Activated CD8-positive, alpha-beta T cell treated with anti-CD3 and anti-CD28 coated beads for 36 hours (primary cell): ENCODE measurements around the gene PGM2L1. TPM values are rescaled to one million over a fixed set of nuclear protein-coding genes. Genes with fewer than 3 reads are reported as not detected.

Experiments used
- ATAC-seq: fragments of 200-7000 bp; cut with Tn5 transposase; one replicate; pipeline ENCODE4 v1.10.0; 2021; ENCODE audit warnings: mild to moderate bottlenecking, moderate library complexity
- CTCF ChIA-PET: fragments of 350-600 bp; sonication (Branson Sonifier 250); formaldehyde crosslinking; loops from one replicate; lab custom pipeline; 2021; ENCODE audit warnings: antibody characterized with exemption; lab: Charles Lee
- POLR2A ChIA-PET: fragments of 350-600 bp; sonication (Branson Sonifier 250); formaldehyde crosslinking; loops from one replicate; lab custom pipeline; 2021; ENCODE audit warnings: antibody characterized with exemption; lab: Charles Lee
- DNase-seq: peaks from one replicate; pipeline ENCODE4 v3.0.0-alpha.2; 2020
- H3K27ac Mint-ChIP-seq: one replicate; pipeline ENCODE4 v1.8.0; 2021; ENCODE audit warnings: mild to moderate bottlenecking, mixed read lengths
- H3K27me3 Mint-ChIP-seq: one replicate; pipeline ENCODE4 v1.8.0; 2021; ENCODE audit warnings: mixed read lengths
- H3K36me3 Mint-ChIP-seq: one replicate; pipeline ENCODE4 v1.8.0; 2021; ENCODE audit warnings: low read depth, mixed read lengths
- H3K4me1 Mint-ChIP-seq: one replicate; pipeline ENCODE4 v1.8.0; 2021; ENCODE audit warnings: low read depth, mixed read lengths
- H3K4me3 Mint-ChIP-seq: one replicate; pipeline ENCODE4 v1.8.0; 2021; ENCODE audit warnings: mild to moderate bottlenecking, moderate library complexity, mixed read lengths
- H3K9me3 Mint-ChIP-seq: one replicate; pipeline ENCODE4 v1.8.0; 2021; ENCODE audit warnings: mixed read lengths
- CTCF ChIP-seq: fragments of 200-600 bp; IDR thresholded peaks from one replicate; pipeline ENCODE4 v1.8.0; 2022; ENCODE audit warnings: antibody characterized with exemption, mild to moderate bottlenecking
- intact Hi-C: fragments of 100-400 bp; cut with micrococcal nuclease; formaldehyde crosslinking; loops from one replicate; pipeline ENCODE4 v1.10.0; 2022
- total RNA-seq, 2 experiments: library from RNA; stranded (reverse); gene quantifications; one replicate each; pipeline ENCODE4 v1.2.3, GENCODE V29; 2021

Gene PGM2L1
- total RNA-seq, 2 experiments from 2014 or later: 5.8 to 5.9 TPM

GRCh38 chr11:74306435-74307175 is 91.6 kb downstream of the PGM2L1 start:
- ChIA-PET CTCF (interaction anchor here (0.6 kb wide), 1 partner anchor 16 kb away, joined by 3 read pairs; no protein-coding TSS in a partner anchor), POLR2A (no interaction called here)
- peaks cover 38% of the 10 kb centered on the region for H3K27me3 Mint-ChIP-seq
- H3K9me3 Mint-ChIP-seq: no peaks in the 10 kb centered on the region
- H3K4me1 Mint-ChIP-seq: peaks cover 6% of the 10 kb centered on the region
- intact Hi-C loops: no loop called here
- DNase-seq (no peak), ATAC-seq (no peak)
- TF ChIP-seq CTCF: no peak
- no peak overlapping the region for H3K4me3 Mint-ChIP-seq
- H3K36me3 Mint-ChIP-seq: no peaks in the 10 kb centered on the region
- H3K27ac Mint-ChIP-seq: no peak overlapping the region

- H3K27me3 Mint-ChIP-seq: peaks cover 7% of the 10 kb centered on the region
- intact Hi-C loops: no loop called here
- DNase-seq: no peak
- ChIA-PET POLR2A (no interaction called here), CTCF (interaction anchor here (1.4 to 4.0 kb wide), 2 partner anchors 23 to 43 kb away, joined by 4 to 14 read pairs; no protein-coding TSS in a partner anchor)
- H3K4me3 Mint-ChIP-seq: no peak overlapping the region
- H3K27ac Mint-ChIP-seq: no peak overlapping the region
- H3K4me1 Mint-ChIP-seq: peaks cover 5% of the 10 kb centered on the region
- TF ChIP-seq CTCF: no peak
- H3K9me3 Mint-ChIP-seq: no peaks in the 10 kb centered on the region
- no peaks in the 10 kb centered on the region for H3K36me3 Mint-ChIP-seq
- no peak for ATAC-seq
Measured at GRCh38 chr11:74299015-74299414, 99.2 kb downstream of the PGM2L1 start.

GRCh38 chr11:74297484-74297883 is 100.7 kb downstream of the PGM2L1 start:
- Mint-ChIP-seq H3K4me3 (no peak overlapping the region), H3K36me3 (no peaks in the 10 kb centered on the region), H3K9me3 (no peaks in the 10 kb centered on the region), H3K27ac (no peak overlapping the region), H3K4me1 (peaks cover 5% of the 10 kb centered on the region), H3K27me3 (peaks cover 12% of the 10 kb centered on the region)
- POLR2A ChIA-PET: no interaction called here
- DNase-seq (no peak), ATAC-seq (no peak)
- TF ChIP-seq CTCF: no peak
- CTCF ChIA-PET: interaction anchor here (1.4 to 4.0 kb wide), 2 partner anchors 24 to 42 kb away, joined by 4 to 14 read pairs; no protein-coding TSS in a partner anchor
- intact Hi-C loops: no loop called here

GRCh38 chr11:74288911-74289310 is 109.3 kb downstream of the PGM2L1 start:
- no peaks in the 10 kb centered on the region for H3K4me1 Mint-ChIP-seq
- CTCF ChIA-PET: no interaction called here
- no peak overlapping the region for H3K4me3 Mint-ChIP-seq
- TF ChIP-seq CTCF: no peak
- H3K36me3 Mint-ChIP-seq: no peaks in the 10 kb centered on the region
- DNase-seq: no peak
- POLR2A ChIA-PET: no interaction called here
- no peak overlapping the region for H3K27ac Mint-ChIP-seq
- no peak for ATAC-seq
- intact Hi-C loops: no loop called here
- H3K27me3 Mint-ChIP-seq: peaks cover 6% of the 10 kb centered on the region
- H3K9me3 Mint-ChIP-seq: no peaks in the 10 kb centered on the region

GRCh38 chr11:74288161-74288560 is 110.1 kb downstream of the PGM2L1 start:
- H3K27ac Mint-ChIP-seq: no peak overlapping the region
- ChIA-PET CTCF (interaction anchor here (1.1 kb wide), 1 partner anchor 9 kb away, joined by 3 read pairs; no protein-coding TSS in a partner anchor), POLR2A (no interaction called here)
- no peak for TF ChIP-seq CTCF
- H3K27me3 Mint-ChIP-seq: peaks cover 5% of the 10 kb centered on the region
- H3K9me3 Mint-ChIP-seq: no peaks in the 10 kb centered on the region
- no peak overlapping the region for H3K4me3 Mint-ChIP-seq
- intact Hi-C loops: no loop called here
- no peaks in the 10 kb centered on the region for H3K36me3 Mint-ChIP-seq
- DNase-seq (no peak), ATAC-seq (peak; percentile 60)
- H3K4me1 Mint-ChIP-seq: no peaks in the 10 kb centered on the region
